Activated CD8-positive, alpha-beta memory T cell treated with anti-CD3 and anti-CD28 coated beads, Interleukin-2, amount 50 U/mL, for 24 hours (primary cell): ENCODE results near the gene PARS2.
"Not testable (repeated sequence)": the region's sequence is repeated elsewhere in the genome, so short reads cannot be mapped to it uniquely, and the experiment has no call there.

Experiments used
- DNase-seq: peaks from one replicate; pipeline ENCODE4 v3.0.0-alpha.2; 2020; ENCODE audit errors: extremely low read depth

PARS2 gene

DNA sequence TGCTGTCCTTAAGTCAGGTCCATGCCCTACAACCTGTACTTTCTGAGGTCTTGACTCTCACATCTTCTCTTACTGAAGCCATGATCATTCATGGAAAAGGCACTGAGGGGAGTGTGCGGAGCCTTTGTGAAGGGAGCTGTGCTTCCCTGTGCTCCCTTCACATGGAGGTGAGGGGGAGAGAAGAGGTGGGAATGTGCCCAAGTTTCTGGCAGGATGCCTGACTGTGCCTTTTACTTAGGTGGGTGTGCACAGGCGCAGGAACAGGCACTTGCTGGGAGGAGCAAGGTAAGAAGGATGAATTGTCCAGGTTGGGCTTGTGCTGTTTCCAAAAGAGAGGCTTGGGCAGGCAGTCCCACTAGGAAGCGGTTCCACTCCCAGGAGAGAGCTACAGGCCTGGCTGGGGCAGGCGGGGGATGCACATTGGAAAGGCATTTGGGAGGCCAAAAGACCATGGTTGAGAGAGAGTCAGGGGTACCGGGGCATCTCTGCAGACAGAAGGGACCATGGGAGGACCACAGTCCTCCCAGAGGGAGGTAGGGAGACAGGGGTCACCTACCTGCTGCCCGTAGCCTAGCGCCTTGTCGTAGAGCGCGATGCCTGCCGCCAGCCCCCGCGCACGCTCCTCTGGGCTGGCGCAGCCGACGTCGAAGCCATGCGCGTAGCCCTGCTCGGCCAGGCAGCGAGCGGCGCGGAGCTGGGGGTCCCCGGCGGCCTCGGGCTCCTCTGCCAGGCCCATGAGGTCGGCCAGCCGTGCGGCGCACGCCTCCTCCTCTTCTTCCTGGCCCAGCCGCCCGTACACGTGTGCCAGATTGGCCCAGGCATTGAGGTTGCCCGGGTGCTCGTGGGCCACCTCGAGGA is 35.9 kb upstream of the PARS2 start:
- no peak for DNase-seq

DNA sequence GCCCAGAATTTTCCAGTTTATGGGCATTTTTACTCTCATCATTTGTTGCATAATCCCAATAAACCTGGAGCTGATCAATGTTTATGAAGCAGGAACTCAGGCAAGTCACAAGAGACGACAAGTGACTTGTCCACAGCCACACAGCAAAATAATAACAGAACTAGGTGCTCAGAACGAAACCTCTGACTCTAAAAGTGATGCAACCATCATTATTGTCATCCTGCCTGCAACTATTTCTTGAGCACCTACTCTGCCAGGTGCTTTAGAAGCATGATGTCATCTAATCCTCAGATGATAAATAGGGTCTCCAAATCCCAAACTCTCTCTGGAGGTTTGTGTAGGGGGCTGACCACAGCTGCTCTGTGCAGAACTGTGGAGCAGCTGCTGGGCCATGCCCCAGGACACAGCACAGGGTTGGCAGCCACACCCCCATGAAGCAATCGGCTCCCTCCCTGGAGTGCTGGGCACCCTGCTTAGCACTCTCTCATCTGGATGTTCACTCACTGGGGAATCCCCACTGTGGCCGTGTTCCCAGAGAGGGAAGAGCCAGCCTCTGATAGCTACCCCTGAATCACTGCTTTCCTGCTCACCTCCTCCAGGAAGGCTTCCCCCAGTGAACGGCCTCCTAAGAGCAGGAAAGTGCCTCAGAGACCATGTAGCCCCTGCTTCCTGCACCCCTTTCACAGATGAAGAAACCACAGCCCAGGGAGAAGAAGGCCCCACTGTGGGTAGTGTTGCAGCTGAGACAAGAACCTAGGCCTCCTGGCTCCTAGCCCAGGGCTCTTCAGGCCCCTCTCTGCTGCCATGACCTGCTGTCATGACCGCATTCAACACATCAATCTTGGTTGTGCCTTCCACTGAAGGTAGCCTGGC is 34.7 kb upstream of the PARS2 start:
- DNase-seq = no peak

DNA sequence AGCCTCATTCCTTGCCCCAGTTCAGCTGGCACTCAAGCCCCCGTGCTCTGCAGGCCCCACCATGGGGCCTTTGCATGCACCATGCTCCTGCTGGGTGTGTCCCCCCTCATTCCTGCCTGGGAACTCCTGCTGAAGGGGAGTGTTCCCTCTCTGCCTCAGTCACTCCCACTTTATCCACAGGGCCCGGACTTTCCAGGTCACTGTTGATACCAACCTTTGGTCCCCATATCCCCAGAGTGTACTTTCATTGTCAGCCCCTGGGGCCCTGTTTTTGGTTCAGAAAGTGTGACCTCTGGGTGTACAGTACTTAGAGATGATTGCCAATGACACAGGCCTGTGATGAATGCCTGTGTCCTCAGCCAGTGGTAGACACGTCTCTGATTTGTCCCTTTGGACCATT is 33.9 kb upstream of the PARS2 start:
- DNase-seq = no peak

DNA sequence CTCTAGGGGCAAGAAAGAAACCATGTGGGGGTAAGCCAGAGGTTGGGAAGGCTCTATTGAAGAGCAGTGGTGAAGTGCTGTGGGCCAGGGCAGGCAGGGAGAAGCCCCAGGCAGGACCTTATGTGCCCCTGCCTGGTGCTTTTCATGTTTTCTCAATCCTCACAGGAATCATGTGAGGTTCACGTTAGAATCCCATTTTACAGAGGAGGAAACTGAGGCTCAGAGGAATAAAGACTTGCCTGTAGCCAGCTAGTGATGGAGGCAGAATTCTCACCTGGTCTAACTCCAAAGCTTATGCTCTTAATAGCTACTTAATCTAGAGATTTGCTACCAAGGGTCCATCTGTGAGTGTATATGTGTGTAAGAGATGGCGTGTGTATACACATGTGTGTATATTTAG is 32.6 kb upstream of the PARS2 start:
- DNase-seq = no peak

- DNase-seq = no peak
These were observed 31.6 kb upstream of the PARS2 start for GRCh38 chr1:54795841-54796468.

GRCh38 chr1:54795356-54795665 is 31.0 kb upstream of the PARS2 start:
- no peak for DNase-seq

DNA sequence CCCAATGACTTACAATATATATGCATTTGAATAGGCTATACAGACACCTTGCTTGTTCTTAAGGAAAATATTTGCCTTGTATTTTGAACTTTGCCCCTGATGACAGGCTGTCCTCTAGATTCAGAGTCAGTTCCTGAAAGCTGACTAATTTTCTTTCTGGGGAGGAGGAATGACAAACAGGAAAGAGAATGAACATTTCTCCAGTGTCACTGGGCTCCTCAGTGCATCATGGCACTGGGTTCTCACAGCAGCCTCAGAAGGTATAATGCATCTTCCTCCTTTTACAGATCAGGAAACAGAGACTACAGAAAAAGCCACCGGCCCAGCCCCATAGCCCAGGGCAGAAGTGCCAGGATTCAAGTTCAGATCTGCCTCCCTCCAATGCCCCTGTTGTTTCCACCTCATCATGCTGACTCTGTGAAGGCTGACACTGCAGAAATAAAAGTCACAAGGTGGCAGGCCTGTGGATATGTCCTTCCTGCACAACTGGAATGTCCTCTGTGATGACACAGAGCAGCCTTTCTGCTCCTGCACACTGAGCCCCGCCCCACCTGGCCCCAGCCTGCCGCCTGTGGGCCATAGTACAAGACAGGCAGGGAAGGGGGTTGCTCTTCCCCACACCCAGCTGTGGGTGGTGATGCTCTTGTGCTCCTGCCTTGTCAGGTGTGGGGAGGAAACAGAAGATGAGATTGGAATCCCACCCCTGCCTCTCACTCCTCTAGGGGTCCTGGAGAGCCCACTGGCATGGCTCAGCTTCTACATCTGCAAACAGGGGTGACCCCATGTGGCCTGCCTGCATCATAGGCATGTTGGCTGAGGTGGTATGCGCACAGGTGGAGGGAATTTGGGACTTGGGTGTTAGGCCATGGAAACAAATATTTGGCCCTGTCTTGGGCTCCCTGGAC is 30.4 kb upstream of the PARS2 start:
- DNase-seq = no peak

DNA sequence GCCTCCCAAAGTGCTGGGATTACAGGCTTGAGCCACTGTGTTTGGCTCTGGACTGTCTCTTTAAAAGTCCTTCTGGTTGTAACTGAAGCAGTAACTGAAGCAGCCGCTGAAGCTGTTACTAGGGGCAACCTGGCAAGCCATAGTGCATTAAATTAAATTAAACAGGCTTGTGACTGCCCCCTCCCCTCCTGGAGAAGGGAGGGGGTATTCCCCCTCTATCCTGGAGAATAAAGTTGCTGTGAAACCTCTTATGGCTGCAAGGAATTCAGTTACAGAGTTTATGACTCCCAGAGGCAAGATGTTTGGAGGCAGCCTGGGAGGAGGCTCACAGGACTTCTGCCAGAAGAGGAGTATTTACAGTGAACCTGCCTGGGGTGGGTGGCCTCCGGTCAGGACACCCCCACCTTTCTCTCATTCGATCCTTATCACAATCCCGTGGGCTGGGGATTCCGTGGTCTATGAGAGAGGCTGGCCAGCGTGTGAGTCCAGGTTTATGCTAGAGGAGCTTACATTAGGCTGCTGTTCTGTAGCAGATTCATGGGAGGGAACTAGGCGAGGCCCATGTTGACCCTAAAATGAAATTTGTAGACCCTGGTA is 28.5 kb upstream of the PARS2 start:
- DNase-seq = no peak

GRCh38 chr1:54791880-54792522 is 27.7 kb upstream of the PARS2 start:
- no peak for DNase-seq

DNA sequence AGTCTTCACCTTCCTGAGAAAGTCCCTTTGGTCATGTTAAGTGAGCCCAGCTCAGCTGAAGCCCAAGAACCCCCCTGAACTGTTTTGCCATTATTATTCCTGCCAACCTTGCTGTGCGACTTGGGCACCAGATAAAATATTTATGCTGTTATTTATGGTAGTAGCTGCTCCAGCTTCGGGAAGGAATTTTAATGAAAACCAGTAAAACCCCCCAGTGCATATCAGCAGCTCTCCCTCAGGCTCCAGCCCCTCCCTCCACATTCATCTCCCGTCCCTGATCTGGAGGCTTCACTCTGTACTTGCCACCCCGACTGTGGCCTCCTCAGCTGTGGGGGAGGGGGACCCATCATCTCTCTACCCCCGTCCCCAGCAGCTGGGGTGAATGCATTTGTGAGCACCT is 24.1 kb upstream of the PARS2 start:
- DNase-seq = no peak

- no peak for DNase-seq
These were observed 23.3 kb upstream of the PARS2 start for GRCh38 chr1:54787604-54788003.

DNA sequence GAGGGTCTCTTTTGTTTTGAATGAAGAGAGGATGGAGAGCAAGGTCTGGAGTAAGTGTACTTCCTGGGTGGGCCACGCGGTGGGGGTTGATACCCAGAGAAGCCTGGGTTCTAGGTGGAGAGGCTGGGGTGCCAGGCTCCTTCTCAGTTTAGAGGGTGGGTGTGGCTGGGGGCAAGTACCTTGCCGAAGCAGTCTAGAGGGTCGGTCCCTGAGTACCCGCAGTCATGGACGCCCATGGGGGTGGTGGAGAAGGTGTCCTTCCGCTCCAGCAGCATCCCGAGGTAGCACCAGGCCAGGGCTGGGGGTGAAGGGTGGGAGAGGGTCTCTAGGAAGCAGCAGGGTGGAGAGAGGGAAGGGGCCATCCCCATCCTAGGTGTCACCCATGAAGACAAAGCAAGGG is 22.5 kb upstream of the PARS2 start:
- DNase-seq = no peak

DNA sequence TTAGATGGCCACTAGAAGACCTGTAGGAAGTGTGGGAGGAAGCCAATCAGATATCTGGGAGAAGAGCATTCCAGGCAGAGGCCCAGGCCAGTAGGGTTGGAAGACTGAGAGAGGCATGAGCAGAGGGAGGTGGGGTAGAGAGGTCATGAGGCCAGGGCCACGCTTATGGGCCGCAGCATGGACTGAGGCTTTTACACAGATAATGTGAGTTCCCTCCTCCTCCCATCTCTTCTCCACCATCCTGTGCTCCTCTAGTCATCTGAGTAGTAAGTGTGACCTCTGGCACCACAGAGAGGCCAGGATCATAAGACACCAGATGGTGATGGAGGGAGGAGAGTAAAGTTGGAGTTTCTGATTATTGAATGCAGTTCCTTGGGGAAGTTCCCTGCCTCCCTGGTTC is 19.7 kb upstream of the PARS2 start:
- DNase-seq = no peak

GRCh38 chr1:54782588-54782987 is 18.3 kb upstream of the PARS2 start:
- DNase-seq = no peak

- DNase-seq = no peak
These were observed 17.8 kb upstream of the PARS2 start for GRCh38 chr1:54782156-54782555.

- no peak for DNase-seq
These were observed 16.9 kb upstream of the PARS2 start for GRCh38 chr1:54781023-54781723.

GRCh38 chr1:54777431-54777830 is 13.1 kb upstream of the PARS2 start:
- DNase-seq = no peak

DNA sequence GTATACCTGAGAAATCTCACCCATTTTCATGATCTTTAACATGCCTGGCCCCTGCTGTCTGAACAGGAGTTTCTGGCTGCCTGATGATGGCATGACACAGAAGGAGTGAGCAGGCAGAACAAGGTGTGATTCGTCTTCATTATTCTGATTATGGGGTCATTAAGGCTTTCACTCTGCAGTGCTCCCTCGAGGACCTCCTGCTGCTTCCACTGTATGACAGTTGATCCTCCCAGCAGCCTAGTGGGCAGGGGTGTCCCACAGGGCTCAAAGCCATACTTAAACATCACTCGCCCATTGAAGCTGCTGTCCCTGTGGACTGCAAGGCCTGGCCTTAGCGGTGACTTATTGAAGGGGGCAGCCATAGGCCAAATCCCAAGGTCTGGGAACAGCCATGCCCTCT is 12.7 kb upstream of the PARS2 start:
- DNase-seq = no peak

DNA sequence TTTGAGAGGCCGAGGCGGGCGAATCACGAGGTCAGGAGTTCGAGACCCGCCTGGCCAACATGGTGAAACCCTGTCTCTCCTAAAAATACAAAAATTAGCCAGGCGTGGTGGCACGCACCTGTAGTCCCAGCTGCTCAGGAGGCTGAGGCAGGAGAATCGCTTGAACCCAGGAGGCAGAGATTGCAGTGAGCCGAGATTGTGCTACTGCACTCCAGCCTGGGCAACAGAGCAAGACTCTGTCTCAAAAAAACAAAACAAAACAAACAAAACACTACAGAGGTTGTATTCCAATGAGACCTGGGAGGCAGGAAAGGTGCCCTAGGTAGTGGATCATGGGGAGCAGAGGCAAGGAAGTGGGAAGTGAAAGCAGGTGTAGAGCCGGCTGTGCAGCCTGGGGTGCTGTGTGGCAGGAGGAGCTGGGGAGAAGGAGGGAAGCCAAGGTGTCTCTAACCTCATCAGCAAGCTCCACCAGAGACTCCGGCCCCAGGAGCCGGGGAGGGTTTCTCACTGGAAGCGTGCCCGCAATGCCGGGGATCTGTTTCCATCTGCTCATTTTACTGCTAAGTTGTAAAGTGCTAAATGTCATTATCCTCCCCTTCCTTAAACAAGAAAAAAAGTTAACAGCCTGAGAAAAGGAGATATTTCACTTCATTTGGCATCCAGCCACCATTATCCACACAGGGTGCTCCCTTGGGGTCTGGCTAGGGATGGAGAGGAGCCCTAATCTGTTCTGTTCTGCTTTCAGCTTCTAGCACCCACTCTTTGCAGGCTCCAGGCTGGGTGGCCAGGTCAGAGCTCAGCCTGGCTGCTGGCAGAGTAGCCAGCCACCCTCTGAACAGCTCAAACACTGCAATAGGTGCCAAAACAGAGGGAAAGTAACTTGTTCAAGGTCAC is 11.8 kb upstream of the PARS2 start:
- not testable (repeated sequence) for DNase-seq
